Non-pigmented ciliary epithelial cell (primary cell): Measurements from ENCODE around the gene CHRND.
A peak's percentile ranks its signal among the peaks of the same experiment; 100 is the strongest.

ENCODE experiments used
- DNase-seq: peaks from one replicate; pipeline ENCODE4 v3.0.0-alpha.2; 2010; ENCODE audit warnings: low read depth

CHRND gene

DNA sequence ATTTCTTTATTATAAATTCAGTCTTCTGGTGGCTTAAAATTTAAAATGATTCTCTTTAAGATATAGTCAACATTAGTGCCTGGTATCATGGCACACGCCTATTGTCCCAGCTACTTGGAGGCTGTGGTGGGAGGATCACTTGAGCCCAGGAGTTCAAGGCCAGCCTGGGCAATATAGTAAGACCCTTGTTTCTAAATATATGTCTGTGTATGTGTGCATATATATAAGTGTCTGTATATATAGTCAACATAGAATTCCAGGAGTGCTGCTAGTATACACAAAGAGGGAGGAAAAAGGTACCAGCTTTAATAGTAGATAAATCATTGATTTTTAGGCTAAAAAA is 49.4 kb downstream of the CHRND start:
- DNase-seq: no peak

GRCh38 chr2:232576995-232577394 is 51.0 kb downstream of the CHRND start:
- DNase-seq: peak; percentile 42

DNA sequence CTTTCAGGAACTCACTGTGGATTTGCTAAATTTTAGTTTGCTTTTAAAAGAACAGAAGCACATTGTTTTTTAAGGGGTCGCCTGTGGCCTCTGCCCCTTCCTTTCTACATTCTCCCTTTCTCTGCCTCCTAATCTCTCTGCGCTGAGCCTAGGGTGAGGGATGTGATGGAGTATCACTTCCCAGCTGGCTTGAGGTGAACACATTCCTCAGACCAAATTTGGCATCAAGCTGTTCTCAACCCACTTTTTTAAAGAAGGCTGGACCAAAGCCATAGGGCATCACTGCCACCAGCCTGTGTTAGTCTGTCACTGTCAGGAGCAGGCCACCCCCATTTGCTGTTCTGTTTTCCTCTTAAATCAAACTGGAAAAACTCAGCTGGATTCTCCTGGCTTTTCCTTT is 51.9 kb downstream of the CHRND start:
- no peak for DNase-seq

- DNase-seq: no peak
Measured at GRCh38 chr2:232578626-232579025, 52.7 kb downstream of the CHRND start.

- DNase-seq: no peak
Measured at GRCh38 chr2:232580648-232580981, 54.7 kb downstream of the CHRND start.

- DNase-seq: no peak
Measured at GRCh38 chr2:232581725-232582124, 55.8 kb downstream of the CHRND start.

- no peak for DNase-seq
Measured at GRCh38 chr2:232584238-232584637, 58.3 kb downstream of the CHRND start.
